Activated CD4-positive, alpha-beta T cell treated with anti-CD3 and anti-CD28 coated beads, Interleukin-2, amount 50 U/mL, for 4 hours (primary cell): ENCODE data around the gene CLMP.
"Not testable (repeated sequence)": the region's sequence is repeated elsewhere in the genome, so short reads cannot be mapped to it uniquely, and the experiment has no call there.

Source experiments
- DNase-seq, 2 experiments: peaks; one replicate each; pipeline ENCODE4 v3.0.0-alpha.2; 2020

Gene CLMP

GRCh38 chr11:123216249-123216648 lies 21.2 kb upstream of the CLMP start:
- no peak for DNase-seq

DNA sequence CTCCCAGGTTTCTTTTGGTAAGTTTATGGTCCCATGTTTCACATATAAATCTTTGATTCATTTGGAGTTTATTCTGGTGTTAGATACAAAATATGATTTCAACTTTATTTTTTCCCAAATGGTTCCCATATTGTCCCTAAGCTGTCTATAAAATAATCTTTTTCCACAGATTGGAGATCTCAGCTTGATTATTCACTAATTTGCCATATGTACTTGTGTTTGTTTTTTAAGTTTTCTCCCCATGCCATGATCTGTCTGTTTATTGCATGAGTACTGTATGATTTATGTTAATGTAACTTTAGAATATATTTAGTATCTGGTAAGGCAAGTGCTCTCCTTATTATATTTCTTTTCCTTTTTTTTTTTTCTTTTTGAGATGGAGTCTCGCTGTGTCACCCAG lies 19.9 kb upstream of the CLMP start:
- no peak for DNase-seq

DNA sequence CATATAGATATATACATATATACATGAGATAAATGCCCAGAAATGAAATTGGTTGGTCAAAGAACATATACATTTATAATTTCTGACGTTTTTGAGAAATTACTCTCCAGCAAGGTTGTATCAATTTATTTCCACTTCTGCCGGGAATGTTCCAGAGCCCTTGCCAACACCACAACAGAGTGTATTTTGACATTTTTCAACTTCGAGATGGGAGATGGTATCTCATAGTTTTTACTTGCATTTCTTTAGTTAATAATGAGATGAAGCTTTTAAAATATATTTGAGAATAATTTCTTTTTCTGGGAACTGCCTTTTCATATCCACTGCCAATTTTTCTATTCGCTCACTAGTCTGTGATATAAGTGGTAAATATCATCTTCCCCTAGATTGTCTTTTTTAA lies 19.3 kb upstream of the CLMP start:
- no peak for DNase-seq

GRCh38 chr11:123213307-123213771 lies 18.3 kb upstream of the CLMP start:
- DNase-seq: no peak

- no peak for DNase-seq
Observed at GRCh38 chr11:123212406-123212805, 17.4 kb upstream of the CLMP start.

DNA sequence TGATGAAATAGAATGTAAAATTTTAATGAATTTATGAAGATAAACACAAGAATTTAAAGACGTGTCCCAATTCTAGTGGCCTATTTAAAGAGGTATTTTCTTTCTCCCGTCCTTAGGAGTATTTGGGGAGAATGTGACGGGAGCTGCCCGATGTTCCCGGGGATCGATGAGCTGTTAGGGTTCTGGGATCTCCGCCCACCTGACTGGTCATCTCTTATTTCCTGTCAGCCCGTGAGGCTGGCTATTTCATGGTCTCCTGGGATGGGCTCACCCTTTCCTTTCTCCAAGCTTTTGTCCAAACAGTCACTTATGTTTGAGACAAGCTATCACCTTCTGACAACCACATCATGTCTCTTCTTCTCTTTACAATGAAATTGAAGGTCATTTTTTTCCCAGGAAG lies 16.9 kb upstream of the CLMP start:
- DNase-seq: no peak

DNA sequence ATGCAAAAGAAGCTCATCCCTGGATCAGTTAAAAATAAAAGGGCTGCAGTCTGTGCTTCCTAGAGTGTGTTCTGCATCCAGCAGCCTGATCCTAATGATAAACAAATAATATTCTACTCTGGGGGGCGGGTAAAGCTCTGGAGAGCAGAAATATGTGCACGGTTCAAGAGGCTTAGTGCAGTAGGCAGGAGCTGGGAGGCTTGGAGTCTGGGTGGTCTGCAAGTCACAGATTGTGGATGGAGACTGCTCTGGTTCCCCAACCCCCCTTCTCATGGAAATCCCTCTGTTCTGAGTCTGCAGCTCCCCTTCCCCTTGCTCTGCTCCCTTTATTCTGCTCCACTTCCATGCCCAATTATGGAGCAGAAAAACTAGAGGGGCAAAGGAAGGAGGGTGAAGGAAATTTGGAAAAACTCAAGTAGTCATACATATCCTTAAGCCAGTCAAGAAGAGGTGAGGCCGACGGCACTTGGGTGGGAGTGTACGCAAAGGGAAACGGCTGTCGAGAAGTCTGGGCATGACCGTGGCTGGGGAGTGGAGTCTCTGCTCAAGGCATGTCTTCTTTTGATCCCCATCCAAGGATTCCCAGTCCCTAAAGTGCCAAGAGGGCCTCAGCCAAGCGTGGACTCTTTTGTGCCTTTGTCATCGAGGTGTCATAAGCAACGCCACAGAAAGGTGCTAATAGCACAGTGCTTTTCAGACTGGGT lies 16.3 kb upstream of the CLMP start:
- no peak for DNase-seq

DNA sequence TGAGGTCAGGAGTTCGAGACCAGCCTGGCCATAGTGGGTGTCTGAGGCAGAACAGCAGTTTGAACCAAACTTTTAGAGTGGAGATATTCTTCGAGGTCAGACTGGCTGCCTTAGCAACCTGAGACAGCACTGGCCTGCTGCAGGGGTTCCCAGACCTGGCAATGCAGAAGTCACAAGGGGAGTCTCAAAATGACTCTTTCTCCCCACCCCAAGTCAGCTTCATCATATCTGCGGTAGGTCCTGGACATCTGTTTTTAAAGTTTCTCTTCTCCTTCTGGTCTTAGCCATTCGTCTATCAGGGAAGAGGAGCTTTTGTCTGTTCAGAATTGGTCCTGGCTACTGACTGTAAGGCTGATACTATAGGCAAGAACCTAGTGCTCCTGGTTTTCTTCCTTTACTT lies 14.5 kb upstream of the CLMP start:
- DNase-seq: no peak

DNA sequence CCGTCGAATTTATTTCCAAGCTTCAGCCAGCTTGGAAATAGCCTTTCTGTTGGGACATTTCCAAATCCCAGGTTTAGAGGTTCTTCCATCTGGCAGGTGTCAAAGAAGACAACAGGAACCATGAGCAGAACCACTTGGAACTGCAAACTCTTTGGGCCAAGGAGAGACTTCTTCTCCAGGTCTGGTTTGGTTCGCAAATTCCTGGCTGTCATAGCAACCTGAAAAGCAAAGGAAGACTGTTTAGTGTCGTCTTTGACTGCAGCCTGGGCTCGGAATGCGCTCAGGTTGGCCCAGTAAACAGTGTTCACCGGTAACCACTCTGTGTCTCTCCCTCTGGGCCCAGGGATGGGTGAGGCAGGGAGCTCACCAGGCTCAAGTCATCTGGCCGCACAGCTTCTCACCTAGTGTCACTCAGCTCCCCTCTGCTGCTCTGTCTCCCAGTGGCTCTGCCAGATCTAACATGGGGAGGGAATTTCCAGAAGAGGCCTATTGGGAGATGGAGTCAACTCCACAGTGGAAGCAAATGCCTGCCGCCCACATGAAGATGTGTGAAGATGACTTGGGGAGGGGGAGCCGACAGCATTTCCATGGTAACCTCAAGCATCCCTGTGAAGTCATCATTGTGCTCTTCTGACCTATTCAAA lies 11.9 kb upstream of the CLMP start:
- DNase-seq: no peak

DNA sequence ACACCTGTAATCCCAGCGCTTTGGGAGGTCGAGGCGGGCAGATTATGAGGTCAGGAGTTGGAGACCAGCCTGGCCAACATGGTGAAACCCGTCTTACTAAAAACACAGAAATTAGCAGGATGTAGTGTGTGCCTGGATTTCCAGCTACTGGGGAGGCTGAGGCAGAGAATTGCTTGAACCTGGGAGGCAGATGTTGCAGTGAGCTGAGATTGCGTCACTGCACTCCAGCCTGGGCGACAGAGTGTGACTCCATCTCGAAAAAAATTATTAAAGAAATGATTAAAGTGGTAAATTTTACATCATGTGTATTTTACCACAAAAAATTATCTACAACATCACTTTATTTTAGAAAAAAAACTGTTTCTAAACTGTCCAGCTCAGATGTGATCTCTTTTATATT lies 11.0 kb upstream of the CLMP start:
- DNase-seq: not testable (repeated sequence)

GRCh38 chr11:123203934-123204333 lies 8.9 kb upstream of the CLMP start:
- no peak for DNase-seq

GRCh38 chr11:123203471-123203870 lies 8.4 kb upstream of the CLMP start:
- DNase-seq: no peak

DNA sequence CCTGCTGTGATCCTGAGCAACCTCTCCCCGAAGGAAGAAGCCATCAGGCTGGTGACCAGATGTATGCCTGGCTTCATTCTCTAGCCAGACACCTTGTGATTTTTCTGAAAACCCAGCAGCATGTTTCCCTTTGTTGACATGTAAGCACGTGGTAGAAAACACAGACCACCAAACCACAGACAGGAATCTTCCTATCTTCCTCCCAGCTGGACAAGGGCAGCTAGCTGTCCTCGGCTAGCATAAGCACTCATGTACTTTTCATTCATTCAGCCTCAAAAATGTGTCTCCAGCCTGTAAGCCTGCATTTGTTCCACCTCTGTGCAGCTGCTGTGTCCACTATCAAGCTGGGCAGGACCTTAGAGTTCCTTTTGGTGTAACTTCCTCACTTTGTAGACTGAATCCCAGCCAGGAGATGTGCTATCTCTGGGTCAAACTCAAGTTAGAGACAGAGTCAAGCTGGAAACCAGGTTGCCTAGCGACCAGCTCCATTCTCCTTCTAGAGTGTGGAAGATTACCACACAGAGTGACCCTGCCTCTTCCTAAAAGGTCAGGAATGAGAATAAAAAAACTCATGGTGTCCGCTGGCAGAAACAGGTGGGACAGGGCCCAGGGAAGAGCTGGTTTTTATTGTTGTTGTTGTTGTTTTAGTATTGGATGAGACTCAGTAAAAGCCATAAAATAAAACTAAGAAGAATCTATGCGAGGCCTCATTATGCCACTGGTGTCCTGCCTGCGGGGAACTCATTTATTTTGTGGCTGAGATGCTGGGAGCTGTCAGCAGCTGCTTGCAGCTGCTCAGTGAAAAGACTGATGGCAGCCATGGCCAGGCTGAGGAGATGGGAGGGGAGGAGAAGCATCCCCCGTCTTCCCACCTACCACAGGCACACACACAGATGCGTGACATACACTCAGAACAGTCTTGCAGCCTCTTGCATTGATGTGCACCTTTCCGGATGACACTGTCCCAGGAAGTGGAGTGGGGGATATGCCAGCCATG lies 7.4 kb upstream of the CLMP start:
- DNase-seq: no peak

DNA sequence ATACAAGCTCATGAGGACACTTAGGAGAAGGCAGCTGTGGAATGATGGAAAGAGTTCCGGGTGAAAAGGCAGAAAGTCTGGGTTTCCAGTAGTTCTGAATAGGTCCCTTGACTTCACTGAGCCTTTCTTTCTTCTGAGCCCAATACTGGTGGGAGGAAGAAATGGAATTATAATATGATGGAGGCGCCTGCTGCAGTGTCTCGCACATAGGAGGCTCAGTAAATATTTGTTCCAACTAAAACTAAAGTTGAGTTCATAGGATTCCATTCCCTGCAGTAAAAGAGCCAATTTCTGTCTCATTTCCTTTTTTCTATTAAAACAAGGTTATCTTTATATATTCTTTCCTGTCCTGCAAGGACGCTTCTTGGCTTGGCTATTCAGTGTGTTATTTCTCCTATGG lies 5.2 kb upstream of the CLMP start:
- DNase-seq: no peak

- DNase-seq: no peak
Observed at GRCh38 chr11:123197711-123198110, 2.7 kb upstream of the CLMP start.

GRCh38 chr11:123196060-123196714 lies 1.1 kb upstream of the CLMP start:
- DNase-seq: no peak

- no peak for DNase-seq
Observed at GRCh38 chr11:123194337-123195187, 486 bp downstream of the CLMP start.

GRCh38 chr11:123193742-123194141 lies 1.3 kb downstream of the CLMP start:
- DNase-seq: no peak

- DNase-seq: no peak
Observed at GRCh38 chr11:123191939-123192338, 3.1 kb downstream of the CLMP start.

GRCh38 chr11:123190518-123190917 lies 4.5 kb downstream of the CLMP start:
- DNase-seq: no peak

- DNase-seq: no peak
Observed at GRCh38 chr11:123188508-123189165, 6.4 kb downstream of the CLMP start.
